Measurements from ENCODE around the gene PHACTR4. TPM values are rescaled to one million over a fixed set of nuclear protein-coding genes. Genes with fewer than 3 reads are reported as not detected.

PHACTR4 gene
- total and polyA plus RNA-seq, 9 of the 15 experiments (the other 6 are each of a cell fraction or from before 2014, with no cell fraction given): 6.4 to 43.6 (median 14.2) TPM

DNA sequence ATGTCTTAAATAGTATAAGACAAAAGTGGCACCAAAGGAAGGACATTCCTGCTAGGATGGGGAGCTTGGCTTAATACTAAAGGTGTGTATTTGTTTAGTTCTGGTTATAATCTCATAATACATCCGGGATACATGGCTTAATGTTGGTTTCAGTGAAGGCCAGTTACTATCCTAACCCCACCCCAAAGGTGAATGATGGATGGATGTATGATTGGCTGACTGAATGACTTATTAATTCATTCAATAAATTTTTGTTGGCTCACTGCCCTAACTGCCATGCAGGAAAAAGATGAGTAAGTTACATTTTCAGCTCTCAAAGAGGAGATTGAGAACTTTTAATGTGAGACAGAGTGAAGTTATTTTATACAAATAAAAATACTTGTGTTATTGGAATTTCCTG, 52.2 kb downstream of the PHACTR4 start:
- CTCF ChIA-PET (ENCODE audit: low intra/inter-chr PET ratio): interaction anchor here (0.7 kb wide), 1 partner anchor 800 kb away, joined by 3 read pairs; no protein-coding TSS in a partner anchor
- no peak for TF ChIP-seq ZNF431 (CRISPR knock-in tag; IDR thresholded peaks at IDR 0.05)
- TF ChIP-seq NFIX (CRISPR knock-in tag; IDR thresholded peaks at IDR 0.05; ENCODE audit: low read depth): no peak
- no peak for TF ChIP-seq ZNF449 (CRISPR knock-in tag; IDR thresholded peaks at IDR 0.05)
- no peak for TF ChIP-seq KLF6 (CRISPR knock-in tag; IDR thresholded peaks at IDR 0.05; ENCODE audit: borderline replicate concordance)
- no peak for TF ChIP-seq RHOXF2B (CRISPR knock-in tag; conservative IDR thresholded peaks at IDR 0.05)
- TF ChIP-seq, protein P1, sequence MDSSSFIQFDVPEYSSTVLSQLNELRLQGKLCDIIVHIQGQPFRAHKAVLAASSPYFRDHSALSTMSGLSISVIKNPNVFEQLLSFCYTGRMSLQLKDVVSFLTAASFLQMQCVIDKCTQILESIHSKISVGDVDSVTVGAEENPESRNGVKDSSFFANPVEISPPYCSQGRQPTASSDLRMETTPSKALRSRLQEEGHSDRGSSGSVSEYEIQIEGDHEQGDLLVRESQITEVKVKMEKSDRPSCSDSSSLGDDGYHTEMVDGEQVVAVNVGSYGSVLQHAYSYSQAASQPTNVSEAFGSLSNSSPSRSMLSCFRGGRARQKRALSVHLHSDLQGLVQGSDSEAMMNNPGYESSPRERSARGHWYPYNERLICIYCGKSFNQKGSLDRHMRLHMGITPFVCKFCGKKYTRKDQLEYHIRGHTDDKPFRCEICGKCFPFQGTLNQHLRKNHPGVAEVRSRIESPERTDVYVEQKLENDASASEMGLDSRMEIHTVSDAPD (CRISPR knock-in tag; IDR thresholded peaks at IDR 0.05): no peak
- TF ChIP-seq ZBTB26 (CRISPR knock-in tag; IDR thresholded peaks at IDR 0.05): no peak
- TF ChIP-seq POLR2B (IDR thresholded peaks at IDR 0.05; ENCODE audit: low read depth, partially characterized antibody): no peak
- TF ChIP-seq, protein P2, sequence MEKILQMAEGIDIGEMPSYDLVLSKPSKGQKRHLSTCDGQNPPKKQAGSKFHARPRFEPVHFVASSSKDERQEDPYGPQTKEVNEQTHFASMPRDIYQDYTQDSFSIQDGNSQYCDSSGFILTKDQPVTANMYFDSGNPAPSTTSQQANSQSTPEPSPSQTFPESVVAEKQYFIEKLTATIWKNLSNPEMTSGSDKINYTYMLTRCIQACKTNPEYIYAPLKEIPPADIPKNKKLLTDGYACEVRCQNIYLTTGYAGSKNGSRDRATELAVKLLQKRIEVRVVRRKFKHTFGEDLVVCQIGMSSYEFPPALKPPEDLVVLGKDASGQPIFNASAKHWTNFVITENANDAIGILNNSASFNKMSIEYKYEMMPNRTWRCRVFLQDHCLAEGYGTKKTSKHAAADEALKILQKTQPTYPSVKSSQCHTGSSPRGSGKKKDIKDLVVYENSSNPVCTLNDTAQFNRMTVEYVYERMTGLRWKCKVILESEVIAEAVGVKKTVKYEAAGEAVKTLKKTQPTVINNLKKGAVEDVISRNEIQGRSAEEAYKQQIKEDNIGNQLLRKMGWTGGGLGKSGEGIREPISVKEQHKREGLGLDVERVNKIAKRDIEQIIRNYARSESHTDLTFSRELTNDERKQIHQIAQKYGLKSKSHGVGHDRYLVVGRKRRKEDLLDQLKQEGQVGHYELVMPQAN (IDR thresholded peaks at IDR 0.05; ENCODE audit: borderline replicate concordance): no peak
- TF ChIP-seq, protein P3, sequence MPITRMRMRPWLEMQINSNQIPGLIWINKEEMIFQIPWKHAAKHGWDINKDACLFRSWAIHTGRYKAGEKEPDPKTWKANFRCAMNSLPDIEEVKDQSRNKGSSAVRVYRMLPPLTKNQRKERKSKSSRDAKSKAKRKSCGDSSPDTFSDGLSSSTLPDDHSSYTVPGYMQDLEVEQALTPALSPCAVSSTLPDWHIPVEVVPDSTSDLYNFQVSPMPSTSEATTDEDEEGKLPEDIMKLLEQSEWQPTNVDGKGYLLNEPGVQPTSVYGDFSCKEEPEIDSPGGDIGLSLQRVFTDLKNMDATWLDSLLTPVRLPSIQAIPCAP (CRISPR knock-in tag; IDR thresholded peaks at IDR 0.05; ENCODE audit: borderline replicate concordance): no peak
- TF ChIP-seq PTRF (tag; IDR thresholded peaks at IDR 0.05): no peak
- TF ChIP-seq, protein P4, sequence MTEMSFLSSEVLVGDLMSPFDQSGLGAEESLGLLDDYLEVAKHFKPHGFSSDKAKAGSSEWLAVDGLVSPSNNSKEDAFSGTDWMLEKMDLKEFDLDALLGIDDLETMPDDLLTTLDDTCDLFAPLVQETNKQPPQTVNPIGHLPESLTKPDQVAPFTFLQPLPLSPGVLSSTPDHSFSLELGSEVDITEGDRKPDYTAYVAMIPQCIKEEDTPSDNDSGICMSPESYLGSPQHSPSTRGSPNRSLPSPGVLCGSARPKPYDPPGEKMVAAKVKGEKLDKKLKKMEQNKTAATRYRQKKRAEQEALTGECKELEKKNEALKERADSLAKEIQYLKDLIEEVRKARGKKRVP (CRISPR knock-in tag; IDR thresholded peaks at IDR 0.05): no peak

More for the DNA sequence above, 52.2 kb downstream of the PHACTR4 start:
- TSS peak; percentile 14 for BruUV-seq (replicated peaks)
- Histone ChIP-seq H3K4me3 (no peak overlapping the region), H3K9me3 (replicated peaks; ENCODE audit: control insufficient read depth, insufficient read depth, low read depth, low read length) (no peaks in the 10 kb centered on the region), H3K36me3 (ENCODE audit: control insufficient read depth, insufficient read depth, low read length) (peaks cover 2% of the 10 kb centered on the region; the same call in 1 of the 3 replicates), H2AFZ (ENCODE audit: low read depth, low read length) (no peak overlapping the region), H3K27me3 (ENCODE audit: control insufficient read depth in 2 of 2, insufficient read depth in 2 of 2, low read length in 2 of 2) (no peaks in the 10 kb centered on the region), H3K4me1 (replicated peaks in 1 of 2; ENCODE audit: control insufficient read depth in 2 of 2, insufficient read depth in 2 of 2, low read length in 2 of 2) (peaks cover 16 to 20% of the 10 kb centered on the region in 2 experiments), H3K4me2 (ENCODE audit: insufficient read depth, low read length) (no peak overlapping the region), H3K9ac (ENCODE audit: insufficient read depth in 1 of 2, low read depth in 2 of 2, low read length in 2 of 2) (no peak overlapping the region), H4K20me1 (replicated peaks; ENCODE audit: control insufficient read depth, insufficient read depth, low read length) (no peaks in the 10 kb centered on the region), H3K27ac (ENCODE audit: extremely low read depth, low read depth, low read length) (no peak overlapping the region), H3K79me2 (ENCODE audit: control insufficient read depth, insufficient read depth, low read length) (peaks cover 15% of the 10 kb centered on the region), H3K9me1 (ENCODE audit: control insufficient read depth, insufficient read depth, low read length) (no peaks in the 10 kb centered on the region)
- in situ Hi-C loops (cut with MboI) (no loop called here), intact Hi-C loops (cut with micrococcal nuclease) (no loop called here)
- POLR2A ChIA-PET: interaction anchor here (0.7 to 1.3 kb wide), 6 partner anchors 10 to 160 kb away, joined by 3 to 5 read pairs (median 4); no protein-coding TSS in a partner anchor
- no peak for ATAC-seq
- no peak for DNase-seq (ENCODE audit: extremely low read depth in 1 of 4, low spot score in 3 of 4)
- 79% methylated on average over 1 of the region's 1 CpG for WGBS (ENCODE audit: insufficient coverage, low coverage, missing lambda C conversion rate)
- FAIRE-seq: no peak

Measured in K562 (cell line).